Amniotic stem cell (primary cell): ENCODE measurements around the gene GYG1.
A peak's percentile ranks its signal among the peaks of the same experiment; 100 is the strongest.

ENCODE experiments used
- DNase-seq: peaks from one replicate; lab custom pipeline; 2025; lab: John Stamatoyannopoulos, UW

The GYG1 gene

DNA sequence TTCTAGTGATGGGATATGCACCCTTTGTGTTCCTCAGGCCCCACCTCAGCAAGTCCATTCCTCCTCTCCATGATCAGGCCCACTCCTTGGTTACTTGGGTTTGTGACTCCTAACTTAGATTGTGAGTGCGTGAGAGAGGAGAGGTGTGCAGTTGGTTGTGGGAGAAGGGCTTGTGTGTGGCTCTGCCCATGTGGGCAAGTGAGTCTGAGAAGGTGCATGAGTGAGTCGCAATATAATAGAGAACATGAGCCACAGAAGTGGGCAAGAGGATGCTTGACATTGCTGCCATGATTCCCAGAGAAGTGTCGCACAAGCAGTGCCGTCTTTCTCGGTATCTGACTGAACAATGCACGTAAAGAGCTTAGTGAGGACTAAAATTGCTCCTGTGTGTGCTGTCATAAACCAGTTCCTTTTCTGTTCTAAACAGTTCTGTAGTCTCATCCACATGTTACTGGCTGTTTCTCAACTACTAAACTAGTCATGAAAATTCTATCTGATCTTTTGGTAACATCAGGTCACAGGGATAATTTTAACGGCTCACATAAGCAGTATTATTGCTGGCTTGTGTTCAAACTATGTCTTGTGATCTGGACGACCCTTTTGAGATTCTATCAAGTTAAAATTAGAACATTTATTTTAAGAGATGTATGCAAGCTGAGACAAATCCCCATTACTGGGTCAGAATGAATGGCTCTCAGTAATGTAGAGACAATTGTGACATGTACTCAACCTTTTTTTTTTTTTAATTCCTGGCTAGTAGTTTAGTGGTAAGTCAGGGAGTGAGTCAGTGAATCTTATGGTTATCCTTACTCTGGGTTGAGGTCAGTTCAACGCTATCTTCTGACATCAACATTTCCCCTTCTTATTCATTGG, 25.6 kb downstream of the GYG1 start:
- peak; percentile 69 for DNase-seq

DNA sequence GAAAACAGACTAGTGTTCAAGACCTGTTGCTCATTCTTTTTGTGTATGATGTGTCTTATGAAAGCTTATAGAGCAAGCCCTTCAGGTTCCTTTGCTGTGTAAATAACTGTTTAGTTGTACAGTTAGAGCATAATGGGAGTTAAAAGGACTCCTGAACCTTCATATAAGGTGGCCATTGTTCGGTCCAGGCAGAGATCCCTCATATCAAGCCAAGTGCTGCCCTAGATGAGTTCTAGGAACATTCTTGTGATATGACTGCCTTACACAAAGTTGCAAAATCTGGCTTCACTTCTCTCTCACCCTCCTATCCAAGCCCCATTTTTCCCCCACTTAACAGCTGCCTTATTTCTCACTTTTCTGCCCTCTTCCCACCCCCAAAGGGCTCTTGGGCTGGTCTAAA, 26.9 kb downstream of the GYG1 start:
- DNase-seq: no peak

DNA sequence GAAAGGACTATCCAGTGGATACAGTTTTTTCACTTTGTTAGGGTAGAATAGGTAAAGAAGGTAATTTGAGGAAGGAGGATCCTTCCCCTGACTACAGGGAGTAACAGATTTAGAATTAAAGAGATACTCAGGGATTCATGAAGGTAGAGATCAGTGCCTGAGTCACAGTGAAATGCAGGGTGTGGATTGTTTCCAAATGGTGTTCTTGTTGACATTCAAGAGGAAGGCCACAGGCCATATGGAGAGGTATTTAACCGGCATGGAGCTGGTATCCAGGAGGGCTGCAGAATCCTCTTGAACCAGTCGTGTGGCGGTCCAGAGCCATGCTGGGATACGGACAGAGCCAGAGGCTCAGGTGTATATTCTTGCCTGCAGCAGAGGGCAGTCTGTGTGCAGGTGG, 28.2 kb downstream of the GYG1 start:
- no peak for DNase-seq

DNA sequence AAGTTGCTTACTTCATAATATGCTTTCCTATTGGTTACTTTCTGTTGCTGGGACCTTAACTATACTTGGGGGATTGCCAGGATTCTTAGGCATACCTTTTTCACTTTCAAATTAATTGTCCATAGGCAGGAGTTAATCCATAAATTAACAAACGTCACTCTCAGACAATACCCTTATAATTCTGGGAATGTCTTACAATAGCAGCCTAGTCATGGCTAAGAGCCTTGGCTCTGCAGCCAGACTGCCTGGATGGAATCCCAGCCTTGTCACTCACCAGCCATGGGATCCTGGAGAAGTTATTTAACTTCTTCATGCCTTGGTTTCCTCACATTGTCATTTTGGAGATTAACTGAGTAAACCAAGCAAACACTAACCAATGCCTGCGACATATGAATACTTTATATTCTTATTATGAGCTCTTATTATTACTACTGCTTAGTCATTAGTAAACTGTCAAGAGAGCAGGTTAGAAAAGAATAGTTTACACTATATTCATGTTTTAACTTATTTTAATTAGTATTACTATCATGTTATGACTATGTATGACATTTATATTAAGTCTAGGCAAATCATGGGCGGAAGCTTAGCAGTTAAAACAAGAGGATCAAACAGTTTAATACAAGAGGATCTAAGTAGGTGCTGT, 29.0 kb downstream of the GYG1 start:
- DNase-seq: no peak

DNA sequence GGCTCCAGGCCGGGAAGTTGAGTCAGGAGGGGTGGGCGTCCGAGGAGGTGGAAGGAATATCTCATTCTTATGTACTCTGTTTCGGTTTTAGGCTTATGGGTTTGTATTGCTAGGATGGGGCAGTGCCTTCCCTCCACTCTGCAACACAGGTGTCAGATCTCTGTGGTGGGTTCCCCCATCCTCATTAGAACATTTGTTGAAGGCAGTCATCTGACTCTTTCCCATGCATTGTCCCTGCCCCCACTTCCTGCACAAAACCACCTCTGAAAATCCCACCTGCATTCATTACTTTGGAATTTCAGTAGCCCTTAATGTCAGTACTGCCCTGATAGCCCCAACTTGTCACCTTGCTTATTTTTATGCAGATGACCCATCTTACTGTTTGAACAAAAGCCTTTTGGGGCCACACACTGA, 29.5 kb downstream of the GYG1 start:
- DNase-seq: no peak

DNA sequence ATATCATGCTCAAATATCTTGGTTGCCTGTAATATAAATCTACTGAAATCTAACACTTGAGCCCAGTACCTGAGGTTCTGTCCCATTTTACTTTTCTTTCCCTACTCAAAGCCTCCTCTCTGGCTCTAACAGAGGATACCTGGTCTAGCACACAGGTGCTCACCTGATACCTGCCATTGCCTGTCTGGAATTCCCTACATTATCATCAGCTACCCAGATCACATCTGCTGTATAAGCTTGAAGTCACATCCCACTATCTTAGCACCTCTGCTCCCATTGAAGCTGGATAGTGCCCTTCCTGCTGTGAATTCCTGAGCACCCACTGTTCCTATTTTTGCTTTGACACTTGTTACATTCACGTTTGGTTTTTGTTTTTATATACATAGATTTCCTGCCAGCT, 30.5 kb downstream of the GYG1 start:
- DNase-seq: no peak

DNA sequence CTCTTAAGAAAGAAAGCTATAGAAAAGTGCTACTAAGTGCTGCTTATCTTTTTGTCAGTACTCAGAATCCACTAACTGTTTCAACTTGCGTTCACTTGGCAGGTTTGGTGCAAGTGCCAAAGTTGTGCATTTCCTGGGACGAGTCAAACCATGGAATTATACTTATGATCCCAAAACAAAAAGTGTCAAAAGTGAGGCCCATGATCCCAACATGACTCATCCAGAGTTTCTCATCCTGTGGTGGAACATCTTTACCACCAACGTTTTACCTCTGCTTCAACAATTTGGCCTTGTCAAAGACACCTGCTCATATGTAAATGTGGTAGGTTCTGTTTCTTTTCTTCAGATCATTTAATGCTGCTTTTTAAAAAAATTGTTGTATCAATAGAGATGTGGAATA, 32.6 kb downstream of the GYG1 start:
- no peak for DNase-seq

DNA sequence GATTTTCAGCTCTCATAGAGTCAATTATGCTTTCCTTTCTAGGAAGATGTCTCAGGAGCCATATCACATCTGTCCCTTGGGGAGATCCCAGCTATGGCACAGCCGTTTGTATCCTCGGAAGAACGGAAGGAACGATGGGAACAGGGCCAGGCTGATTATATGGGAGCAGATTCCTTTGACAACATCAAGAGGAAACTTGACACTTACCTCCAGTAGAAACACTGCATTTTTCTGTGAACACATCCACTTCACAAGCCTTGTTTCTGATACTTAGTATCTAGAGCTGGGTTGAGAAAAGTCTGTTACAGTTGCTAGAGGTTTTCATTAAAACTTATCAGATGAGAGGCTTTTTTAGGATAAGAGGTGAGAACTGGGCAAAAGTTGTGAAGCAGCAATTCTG, 35.4 kb downstream of the GYG1 start:
- no peak for DNase-seq

GRCh38 chr3:149031096-149031495, 39.8 kb downstream of the GYG1 start:
- no peak for DNase-seq

DNA sequence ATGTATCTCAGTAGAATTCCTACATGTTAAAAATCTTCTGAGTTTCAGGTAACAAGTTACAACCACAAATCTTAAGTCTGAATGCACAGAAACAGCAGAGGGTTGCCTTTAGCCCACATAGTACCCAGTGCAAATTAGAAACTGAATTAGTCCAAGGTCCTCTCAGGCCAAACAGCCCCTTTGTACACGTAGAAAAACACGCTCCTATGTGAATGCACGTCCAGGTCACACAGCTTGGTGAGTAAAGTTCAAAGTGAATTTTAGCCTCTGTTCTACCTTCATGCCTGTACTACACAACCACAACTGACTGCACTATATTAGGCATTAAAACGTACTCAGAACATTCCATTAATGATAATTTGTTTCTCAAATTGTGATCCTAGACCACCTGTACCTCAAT, 46.3 kb downstream of the GYG1 start:
- DNase-seq: no peak

DNA sequence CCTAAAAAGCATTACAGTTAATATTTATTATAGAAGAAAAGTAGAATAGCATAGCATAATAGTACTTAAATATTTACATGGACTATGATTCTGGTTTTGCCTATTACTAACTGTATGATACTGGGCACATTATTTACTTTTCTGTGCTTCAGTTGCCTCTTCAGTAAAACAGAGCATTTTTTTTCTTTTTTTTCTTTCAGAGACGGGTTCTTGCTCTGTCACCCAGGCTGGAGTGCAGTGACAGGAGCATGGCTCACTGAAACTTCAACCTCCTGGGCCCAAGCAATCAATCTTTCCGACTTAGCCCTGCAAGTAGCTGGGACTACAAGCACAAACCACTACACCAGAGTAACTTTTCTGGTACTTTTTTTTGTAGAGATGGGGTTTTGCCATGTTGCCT, 47.0 kb downstream of the GYG1 start:
- DNase-seq: no peak

GRCh38 chr3:149042789-149043386, 51.5 kb downstream of the GYG1 start:
- DNase-seq: no peak

GRCh38 chr3:149044339-149045083, 53.2 kb downstream of the GYG1 start:
- no peak for DNase-seq

DNA sequence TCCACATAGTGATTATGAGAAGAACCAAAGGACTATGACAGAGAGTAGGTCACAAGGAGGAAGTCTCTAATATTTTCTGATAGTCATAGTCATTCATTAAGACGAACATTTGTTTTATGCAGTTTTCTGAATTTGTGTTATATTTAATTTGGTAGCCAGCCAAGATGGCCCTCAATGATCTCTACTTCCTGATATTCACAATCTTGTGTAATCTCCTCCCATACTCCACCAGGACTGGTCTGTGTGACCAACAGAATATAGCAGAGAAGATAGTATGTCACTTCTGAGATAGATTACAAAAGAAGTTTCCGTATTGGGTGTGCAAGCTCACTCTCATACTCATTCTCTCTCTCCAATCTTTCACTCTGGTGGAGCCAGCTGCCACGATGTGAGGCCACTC, 64.2 kb downstream of the GYG1 start:
- no peak for DNase-seq

- DNase-seq: no peak
Observed at GRCh38 chr3:149058198-149058597, 66.9 kb downstream of the GYG1 start.

- no peak for DNase-seq
Observed at GRCh38 chr3:149058602-149059001, 67.3 kb downstream of the GYG1 start.

- DNase-seq: no peak
Observed at GRCh38 chr3:149061776-149062175, 70.4 kb downstream of the GYG1 start.

DNA sequence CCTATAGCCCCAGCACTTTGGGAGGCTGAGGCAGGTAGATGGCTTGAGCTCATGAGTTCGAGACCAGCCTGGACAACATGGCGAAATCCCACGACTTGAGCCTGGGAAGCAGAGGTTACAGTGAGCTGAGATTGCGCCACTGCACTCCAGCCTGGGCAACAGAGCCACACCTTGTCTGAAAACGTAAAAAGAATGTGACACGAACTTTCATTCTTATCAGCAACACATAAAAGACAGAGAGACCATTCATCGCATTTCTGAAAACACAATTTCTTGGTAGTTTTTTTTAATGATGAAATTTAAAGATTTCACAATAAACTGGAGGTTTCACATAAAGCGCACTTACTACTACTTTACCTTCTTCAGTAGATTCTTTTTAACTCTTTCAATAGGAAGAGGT, 76.5 kb downstream of the GYG1 start:
- no peak for DNase-seq
